GM18499 (cell line): ENCODE measurements around the gene CDC45.
A peak's percentile ranks its signal among the peaks of the same experiment; 100 is the strongest.
"Not testable (repeated sequence)": the region's sequence is repeated elsewhere in the genome, so short reads cannot be mapped to it uniquely, and the experiment has no call there.

ENCODE experiments used
- ATAC-seq: cut with Tn5 transposase; IDR thresholded peaks from one replicate; pipeline ENCODE4 v1.9.1; 2021; ENCODE audit warnings: moderate number of reproducible peaks; ENCODE audit not compliant: insufficient read depth, unreplicated experiment

The CDC45 gene, protein sequence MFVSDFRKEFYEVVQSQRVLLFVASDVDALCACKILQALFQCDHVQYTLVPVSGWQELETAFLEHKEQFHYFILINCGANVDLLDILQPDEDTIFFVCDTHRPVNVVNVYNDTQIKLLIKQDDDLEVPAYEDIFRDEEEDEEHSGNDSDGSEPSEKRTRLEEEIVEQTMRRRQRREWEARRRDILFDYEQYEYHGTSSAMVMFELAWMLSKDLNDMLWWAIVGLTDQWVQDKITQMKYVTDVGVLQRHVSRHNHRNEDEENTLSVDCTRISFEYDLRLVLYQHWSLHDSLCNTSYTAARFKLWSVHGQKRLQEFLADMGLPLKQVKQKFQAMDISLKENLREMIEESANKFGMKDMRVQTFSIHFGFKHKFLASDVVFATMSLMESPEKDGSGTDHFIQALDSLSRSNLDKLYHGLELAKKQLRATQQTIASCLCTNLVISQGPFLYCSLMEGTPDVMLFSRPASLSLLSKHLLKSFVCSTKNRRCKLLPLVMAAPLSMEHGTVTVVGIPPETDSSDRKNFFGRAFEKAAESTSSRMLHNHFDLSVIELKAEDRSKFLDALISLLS

DNA sequence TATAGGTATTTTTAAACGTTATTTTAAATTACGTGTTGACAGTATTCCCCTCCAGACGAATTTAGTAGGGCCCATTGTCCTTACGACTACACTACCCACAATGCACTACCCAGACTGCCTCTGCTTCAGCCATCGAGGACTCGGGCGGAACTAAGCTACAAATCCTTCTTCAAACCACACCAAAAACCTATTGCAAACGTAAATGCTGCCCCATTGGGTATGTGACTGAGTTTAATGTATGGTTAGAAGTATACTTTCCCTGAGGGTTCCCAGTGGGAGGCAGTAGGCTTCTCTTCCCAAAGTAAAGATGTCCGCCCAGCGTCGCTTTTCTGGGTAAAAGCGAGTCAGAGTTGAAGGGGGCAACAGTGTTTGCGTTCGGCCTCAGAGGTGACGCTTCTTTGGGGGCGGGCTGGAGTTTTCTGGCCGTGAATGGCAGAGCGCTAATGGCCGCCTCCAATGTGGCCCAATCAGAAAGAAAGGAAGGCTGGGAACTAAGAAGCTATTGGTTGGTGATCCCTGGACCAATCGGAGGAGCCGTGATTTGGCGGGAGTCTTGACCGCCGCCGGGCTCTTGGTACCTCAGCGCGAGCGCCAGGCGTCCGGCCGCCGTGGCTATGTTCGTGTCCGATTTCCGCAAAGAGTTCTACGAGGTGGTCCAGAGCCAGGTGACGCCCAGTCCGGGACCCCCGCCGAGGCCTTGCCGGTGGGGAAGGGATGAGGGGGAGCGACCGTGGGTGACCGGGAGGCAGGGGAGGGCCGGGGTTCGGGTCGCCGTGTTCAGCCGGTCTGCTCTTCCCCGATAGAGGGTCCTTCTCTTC, at the start of gene CDC45:
Gene CDC45 (plus strand): TSS at position 566 of the 818 bp plus-strand sequence. CDS start 49 bp downstream, at position 615.
- ATAC-seq: peak; percentile 58

DNA sequence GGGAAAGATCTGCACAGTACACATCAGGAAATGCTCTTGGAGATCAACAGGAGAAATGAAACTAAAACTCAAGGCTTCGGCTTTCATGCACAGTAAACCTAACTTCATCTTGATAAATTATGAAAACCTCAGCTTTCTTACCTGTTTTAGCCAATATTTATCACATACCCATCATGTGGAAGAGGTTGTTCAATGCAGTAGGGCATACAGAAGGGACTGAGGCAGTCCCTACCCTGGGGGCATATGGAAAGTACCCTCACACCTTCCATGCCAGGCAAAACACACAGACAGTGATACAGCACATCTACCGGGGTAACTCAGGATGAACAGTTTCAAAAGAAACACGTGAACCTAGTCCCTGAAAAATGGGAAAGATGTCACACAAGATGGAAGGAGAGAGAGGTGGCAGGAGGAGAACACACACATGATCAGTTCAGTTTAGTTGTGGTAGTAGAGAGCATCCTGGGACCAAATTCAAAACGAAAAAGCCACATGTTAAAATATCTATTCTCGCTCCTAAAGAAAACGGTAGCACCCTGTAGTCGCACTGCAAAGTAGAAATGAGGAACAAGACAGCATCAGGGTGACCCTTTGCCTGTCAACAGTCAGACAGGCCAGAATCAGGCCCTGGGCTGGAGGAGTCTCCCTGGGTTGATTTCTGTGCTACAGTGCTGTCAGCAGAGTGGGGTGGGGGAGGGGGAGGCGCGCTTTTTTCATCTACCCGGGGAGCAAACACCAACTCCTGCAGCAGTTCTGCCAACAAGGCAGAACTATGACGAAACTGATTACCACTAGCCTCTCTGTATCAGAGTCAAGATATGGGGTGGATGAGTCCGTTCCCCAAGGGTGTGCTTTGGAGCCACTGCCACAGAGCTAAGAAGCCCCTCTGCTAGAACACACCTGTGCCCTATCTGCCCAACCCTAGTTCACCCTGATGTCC, 49.5 kb upstream of the CDC45 start:
- ATAC-seq: no peak

DNA sequence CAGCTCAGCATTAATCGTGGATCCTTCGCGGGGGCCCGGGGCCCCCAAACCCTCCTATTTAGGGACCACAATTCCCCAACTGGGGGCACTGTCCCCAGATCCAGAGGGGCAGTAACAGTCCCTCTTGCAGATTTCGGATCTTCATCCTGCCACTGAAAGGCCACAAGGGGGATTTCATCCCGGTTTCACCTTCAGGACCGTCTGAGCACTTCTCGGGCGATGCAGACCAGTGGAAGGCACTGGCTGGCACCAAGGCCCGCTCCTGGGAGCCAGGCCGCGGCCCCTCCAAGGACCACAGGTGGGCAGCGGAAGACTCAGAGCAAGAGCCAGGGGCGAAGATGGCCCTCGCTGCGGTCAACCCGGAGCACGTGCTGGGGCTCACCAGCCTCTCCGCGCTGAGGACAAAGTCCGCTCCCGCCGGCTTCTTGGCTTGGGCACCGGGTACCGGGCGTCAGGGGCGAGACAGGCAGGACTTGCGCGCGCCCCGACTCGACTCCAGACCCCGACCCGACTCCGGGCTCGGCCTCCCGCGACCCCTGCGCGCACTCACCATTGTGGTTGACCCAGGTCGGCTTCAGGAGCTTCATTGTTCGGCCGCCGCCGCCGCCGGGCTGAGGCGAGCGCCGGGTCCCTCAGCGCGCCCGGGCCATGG, 48.7 kb upstream of the CDC45 start:
- ATAC-seq: no peak

DNA sequence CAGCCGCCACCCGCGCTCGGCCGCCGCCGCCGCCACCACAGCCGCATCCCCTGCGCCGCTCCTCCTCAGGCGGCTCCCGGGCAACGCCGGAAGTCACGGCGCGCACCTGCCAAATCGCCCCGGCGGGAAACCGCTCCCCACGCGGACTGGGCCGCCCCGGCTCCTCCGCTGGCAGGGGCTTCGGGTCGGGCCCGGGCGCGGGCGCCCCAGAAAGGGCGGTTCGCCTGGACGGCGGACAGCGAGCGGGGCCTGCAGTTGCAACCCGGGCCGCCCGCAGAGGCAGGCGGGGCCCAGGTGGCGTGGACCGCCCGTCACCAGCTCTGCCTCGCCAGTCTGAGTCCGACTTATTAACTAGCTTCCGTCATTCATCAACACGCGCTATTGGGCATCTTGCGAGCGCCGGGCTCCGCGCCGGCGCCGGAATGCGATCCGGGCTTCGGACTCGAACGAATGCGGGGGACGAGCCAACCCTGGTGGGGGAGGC, 48.0 kb upstream of the CDC45 start, which contains the start of gene HIRA:
Gene HIRA (minus strand): TSS at position 85 of the 484 bp plus-strand sequence. CDS start 257 bp downstream, outside the sequence.
- ATAC-seq: peak; percentile 13

DNA sequence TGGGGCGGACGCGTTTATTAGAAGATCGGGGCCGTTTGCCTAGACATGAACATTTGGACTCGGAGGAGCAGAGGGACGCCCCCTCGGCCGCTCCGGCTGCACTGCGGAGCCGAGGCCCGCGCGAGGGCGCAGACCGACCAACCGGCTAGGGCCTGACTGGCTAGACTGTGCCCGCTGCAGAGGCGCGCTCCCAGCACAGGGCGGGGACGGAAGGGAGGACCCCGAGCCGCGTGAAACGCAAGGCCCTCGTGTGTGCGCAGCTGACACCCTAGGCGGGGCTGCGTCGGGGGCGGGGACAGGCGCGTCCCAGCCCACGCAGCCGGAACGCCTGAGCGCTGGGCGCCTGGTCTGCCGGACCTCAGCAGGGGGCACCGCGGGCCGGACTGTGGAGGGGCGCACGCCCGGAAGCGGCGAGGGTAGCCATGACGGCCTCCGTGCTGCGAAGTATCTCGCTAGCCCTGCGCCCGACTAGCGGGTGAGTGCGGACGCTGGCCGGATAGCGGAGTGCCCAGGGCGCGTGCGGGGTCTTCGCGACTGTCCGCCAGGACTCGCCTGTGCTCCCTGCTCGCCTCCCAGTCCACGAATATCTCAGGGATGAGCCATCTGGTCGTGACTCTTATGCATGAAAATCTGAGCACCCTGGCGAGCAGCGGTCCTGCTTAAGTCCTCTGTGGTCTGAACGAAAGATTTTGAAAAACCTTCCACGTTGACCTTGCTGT, 47.4 kb upstream of the CDC45 start, which contains the start of gene MRPL40:
Gene MRPL40 (plus strand): TSS at position 413 of the 719 bp plus-strand sequence. CDS start 10 bp downstream, at position 423.
- peak; percentile 38 for ATAC-seq

DNA sequence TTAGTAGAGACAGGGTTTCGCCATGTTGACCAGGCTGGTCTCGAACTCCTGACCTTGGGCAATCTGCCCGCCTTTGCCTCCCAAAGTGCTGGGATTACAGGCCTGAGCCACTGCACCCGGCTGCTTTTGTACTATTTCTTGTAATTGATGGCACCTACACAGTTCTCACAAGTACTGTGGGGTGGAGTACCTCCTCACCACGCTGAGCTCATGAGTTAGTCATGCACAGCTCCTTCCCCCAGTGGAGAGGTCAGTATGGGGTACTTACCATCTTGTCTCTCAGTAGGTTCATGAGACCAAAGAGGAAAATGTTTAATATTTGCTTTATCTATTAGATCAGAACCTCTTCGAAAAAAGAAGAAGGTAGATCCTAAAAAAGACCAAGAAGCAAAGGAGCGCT, 45.3 kb upstream of the CDC45 start:
- no peak for ATAC-seq

DNA sequence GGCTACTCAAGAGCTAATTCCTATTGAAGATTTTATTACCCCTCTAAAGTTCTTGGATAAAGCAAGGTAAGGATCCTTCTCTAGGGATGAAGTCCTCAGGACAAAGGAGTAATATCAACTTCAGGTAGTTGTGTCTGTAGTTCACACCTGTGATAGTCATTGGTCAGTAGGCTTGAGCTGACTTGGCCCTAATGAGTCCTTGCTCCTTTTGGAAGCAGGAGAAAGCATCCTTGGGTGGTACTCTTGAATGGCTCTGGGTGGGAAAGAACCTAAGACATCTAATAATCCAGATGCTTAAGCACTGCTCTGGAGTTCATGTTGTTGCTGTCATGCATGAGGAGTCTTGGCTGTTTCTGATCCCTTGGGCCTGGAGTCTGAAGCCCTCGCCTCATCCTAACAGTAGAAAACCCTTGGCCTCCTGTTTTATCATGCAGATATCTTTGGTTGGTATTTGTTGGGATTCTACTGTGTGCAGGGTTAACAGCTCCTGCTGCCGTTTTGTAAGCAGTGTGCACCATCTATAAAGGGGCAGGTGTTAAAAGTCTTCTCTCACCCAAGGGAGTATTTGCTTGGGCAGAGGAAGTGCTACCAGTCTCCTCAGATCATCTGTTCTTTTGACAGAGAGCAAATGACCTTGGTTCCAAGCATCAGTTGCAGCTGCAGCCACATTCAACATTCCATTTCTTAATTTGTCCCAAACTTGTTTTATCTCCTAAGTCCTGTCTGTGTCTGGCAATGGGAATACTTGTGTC, 44.7 kb upstream of the CDC45 start:
- ATAC-seq: no peak

DNA sequence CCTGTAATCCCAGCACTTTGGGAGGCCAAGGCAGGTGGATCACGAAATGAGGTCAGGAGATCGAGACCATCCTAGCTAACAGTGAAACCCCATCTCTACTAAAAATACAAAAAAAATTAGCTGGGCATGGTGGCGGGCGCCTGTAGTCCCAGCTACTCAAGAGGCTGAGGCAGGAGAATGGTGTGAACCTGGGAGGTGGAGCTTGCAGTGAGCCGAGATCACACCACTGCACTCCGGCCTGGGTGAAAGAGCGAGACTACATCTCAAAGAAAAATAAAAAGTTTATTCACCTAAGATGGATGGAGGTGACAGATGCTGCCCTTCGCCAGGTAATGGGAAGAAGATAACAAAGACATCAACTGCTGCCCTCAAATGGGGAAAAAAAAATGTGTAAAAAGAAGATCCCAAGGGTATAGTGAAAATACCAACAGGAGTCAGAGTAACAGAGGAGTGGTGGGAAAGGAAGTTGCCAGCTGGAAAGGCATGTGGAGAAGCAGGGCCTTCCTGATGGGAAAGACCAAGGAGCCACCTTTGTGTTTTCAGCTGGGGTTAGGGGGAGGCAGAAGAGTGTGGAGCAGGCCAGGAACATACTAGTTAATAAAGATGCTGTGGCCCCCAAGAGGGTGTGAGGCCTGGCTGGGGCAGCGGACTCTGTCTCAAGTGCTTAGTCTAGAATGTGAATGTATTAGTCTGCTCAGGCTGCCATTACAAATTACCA, 43.1 kb upstream of the CDC45 start:
- not testable (repeated sequence) for ATAC-seq

DNA sequence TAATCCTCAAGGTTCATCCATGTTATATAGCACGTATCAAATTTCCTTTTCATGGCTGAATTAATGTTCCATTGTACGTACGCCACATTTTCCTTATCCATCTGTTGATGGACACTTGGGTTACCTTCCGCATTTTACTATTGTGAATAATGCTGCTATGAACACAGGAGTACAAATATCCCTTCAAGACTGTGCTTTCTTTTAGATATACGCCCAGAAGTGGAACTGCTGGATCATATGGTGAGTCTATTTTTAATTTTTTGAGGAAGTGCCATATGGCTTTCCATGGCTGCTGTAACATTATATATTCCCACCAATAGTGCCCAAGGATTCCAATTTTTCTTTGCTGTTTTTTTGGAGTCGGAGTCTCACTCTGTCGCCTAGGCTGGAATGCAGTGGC, 41.4 kb upstream of the CDC45 start:
- no peak for ATAC-seq

DNA sequence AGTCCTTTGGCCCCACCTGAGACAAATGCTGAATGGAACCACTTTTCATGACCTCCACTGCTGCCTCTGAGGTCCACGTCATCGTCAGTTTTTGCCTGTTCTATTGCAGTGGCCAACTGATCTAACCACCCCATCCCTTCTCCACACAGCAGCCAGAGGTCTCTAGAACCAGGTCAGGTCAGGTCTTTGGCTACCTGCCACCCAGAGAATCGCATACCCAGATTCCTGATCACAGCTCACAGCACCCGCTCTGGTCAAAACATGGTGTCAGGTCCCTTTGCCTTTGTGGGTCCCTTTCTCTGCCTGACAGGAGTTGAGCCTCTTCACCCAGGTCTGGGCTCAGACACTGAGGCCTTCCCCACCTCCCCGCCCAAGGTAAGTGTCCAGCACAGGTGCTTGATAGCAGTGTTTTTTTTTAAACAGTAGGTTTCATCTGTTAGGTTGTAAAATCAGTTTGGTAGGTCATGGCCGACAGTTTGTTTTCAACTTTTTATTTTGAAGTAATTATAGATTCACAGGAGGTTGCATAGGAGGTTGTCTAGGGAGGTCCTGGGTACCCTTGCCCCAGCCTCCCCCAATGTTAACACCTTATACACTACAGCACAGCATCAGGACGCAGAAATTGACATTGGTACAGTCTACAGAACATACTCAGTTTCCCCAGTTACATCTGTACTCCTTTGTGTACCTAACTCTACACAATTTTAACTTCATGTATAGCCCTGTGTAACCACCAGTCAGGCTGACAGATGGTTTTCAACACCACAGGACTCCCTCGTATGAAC, 39.1 kb upstream of the CDC45 start:
- no peak for ATAC-seq

DNA sequence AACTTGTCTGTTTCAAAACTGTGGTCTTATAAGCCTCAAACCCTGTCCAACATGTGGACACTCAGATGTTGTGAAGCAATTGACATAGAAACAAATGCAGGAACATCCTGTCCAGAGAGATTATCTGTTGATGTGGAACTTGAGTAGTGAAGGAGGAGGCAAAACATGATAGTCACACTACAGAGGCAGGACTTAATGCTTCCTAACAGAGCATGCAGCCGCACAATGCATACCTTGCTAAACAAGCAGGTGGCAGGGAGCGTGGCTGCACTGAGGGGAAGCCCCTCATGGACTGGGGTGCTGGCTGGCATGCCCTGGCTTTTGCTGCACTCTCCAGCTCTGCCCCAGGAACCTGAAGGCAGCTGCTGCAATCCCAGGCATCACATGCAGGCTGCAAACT, 37.6 kb upstream of the CDC45 start:
- no peak for ATAC-seq

DNA sequence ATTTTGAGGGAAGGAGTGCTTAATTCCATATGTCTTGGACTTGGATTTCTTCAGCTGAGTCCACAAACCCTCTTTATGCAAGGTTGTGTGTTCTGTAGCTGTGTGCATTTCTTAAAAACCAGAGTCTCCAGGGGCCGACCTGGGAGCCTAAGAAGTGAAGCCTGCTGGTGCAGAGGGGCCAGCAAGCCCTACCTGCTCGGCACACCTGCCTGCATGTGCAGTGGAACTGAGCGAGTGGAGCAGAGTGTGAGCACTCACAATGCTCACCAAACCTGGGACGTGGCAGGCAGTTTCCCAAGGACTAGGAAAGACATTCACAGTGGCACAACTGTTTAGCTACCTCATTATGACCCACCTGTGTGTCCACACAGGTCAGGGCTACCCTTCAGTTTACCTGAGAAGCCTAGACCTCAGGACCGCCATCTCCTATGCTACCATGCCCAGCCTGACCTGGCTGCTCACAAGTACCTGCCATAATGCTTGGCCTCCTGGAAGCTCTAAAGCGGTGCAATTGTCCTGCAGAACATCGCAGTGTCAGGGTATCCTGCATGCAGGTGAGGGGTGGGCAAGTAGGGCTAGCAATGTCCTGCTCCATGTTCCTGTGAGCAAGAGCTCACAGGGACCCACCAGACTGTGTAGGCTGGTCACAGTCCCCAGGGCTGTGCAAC, 36.0 kb upstream of the CDC45 start:
- no peak for ATAC-seq

DNA sequence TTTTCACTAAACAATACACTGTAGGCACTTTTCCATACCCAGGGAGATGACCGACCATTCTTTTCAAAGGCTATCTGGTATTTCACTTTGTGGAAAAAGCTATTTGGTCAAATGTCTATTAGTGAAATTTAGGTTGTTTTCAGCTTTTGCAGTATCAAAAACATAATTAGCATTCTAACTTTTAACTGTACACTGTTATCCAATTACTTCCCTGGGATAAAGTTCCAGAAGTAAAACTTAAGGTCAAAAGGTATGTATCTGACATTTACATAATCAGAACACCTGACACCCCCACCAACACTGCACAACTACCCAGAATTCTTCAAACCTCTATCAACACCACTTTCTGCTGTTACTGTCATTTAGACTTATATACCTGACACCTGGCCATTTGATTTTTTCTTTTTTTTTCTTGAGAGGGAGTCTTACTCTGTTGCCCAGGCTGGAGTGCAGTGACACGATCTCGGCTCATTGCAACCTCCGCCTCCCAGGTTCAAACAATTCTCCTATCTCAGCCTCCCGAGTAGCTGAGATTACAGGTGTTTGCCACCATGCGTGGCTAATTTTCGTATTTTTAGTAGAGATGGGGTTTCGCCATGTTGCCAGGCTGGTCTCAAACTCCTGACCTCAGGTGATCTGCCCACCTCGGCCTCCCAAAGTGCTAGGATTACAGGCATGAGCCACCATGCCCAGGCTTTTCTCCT, 34.3 kb upstream of the CDC45 start:
- ATAC-seq: not testable (repeated sequence)

DNA sequence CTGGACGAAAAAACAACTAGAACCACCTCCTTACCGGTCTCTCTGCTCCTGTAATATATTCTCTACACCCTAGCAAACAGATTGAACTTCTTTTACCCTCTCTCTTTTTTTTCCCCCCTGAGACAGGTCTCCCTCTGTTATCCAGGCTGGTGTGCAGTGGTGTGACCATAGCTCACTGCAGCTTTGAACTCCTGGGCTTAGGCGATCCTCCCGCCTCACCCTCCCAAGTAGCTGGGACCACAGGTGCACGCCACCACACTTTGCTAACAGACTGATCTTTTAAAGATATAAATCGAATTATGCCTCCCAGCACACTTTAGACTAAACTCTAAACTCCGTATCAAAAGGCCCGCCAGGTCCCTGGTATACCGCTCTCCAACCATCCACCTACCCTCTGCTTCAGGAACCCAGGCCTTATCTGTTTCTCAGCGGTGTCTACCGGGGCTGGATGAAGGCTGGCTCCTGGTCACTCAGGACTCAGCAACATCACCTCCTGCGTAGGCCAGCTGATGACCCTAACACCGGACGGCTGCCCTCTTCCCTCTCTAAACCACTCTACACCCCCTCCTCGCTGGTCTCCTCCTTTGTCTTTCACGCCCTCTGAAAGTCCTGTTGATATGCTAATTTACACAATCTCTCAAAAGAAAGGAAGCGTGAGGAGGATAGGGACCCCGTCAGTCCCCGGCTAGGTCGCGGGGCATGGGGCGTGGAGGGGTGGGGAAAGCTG, 33.0 kb upstream of the CDC45 start:
- ATAC-seq: no peak
